GM10266 (cell line): ENCODE measurements around the gene SGPP2.

ENCODE experiments used
- DNase-seq: peaks from one replicate; pipeline ENCODE4 v3.0.0; 2012; ENCODE audit errors: extremely low spot score
- TF ChIP-seq, protein P1 (sequence below): IDR thresholded peaks from 2 replicates; pipeline ENCODE4 v1.5.1; 2012; ENCODE audit warnings: mild to moderate bottlenecking, low read depth; ENCODE audit not compliant: control insufficient read depth, insufficient read depth; ENCODE audit errors: missing control alignments

SGPP2 gene

DNA sequence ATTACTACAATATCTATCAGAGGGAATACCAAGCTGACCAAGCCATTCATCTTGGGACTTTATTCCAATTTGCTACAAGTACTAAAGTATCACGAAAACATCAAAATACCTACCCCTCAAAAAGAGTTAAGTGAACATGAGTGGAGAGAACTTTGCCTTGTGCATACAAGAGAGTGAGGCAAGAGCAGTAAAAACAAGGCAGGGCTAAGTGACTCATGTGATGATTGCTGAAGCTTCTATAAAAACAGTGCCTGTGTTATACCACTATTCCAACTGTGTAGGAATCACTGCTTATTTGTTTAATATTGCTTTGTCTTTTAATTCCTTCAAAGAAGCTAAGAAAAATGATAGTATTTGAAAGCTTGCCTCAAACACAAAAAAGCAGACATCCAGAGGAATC is 170.3 kb downstream of the SGPP2 start:
- TF ChIP-seq, protein P1, sequence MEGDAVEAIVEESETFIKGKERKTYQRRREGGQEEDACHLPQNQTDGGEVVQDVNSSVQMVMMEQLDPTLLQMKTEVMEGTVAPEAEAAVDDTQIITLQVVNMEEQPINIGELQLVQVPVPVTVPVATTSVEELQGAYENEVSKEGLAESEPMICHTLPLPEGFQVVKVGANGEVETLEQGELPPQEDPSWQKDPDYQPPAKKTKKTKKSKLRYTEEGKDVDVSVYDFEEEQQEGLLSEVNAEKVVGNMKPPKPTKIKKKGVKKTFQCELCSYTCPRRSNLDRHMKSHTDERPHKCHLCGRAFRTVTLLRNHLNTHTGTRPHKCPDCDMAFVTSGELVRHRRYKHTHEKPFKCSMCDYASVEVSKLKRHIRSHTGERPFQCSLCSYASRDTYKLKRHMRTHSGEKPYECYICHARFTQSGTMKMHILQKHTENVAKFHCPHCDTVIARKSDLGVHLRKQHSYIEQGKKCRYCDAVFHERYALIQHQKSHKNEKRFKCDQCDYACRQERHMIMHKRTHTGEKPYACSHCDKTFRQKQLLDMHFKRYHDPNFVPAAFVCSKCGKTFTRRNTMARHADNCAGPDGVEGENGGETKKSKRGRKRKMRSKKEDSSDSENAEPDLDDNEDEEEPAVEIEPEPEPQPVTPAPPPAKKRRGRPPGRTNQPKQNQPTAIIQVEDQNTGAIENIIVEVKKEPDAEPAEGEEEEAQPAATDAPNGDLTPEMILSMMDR = no peak
- DNase-seq = no peak

GRCh38 chr2:222595581-222595980 is 171.2 kb downstream of the SGPP2 start:
- TF ChIP-seq, protein P1 = no peak
- DNase-seq = no peak

- TF ChIP-seq, protein P1 = no peak
- DNase-seq = no peak
Observed at GRCh38 chr2:222598611-222599010, 174.3 kb downstream of the SGPP2 start.

- DNase-seq = no peak
- TF ChIP-seq, protein P1 = no peak
Observed at GRCh38 chr2:222603501-222603900, 179.2 kb downstream of the SGPP2 start.

- TF ChIP-seq, protein P1 = no peak
- no peak for DNase-seq
Observed at GRCh38 chr2:222604749-222605515, 180.6 kb downstream of the SGPP2 start.

DNA sequence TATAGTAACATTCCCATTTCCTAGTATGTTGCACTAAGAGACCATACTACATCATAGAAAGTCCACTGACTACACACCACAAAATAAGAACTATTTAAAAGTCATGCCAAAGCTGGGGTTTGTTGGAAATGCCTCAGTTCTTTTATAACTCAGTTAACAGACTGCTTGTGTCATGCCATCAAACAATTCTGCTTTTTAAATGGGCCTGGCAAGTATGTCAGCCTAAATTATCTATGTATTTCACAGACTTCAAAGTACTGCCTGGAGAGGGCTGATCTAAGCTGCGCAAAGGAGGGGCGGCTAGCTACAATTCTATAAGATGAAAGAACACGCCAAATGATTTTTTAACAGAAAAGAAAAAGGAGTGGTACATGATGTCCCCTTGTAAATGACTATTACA is 182.0 kb downstream of the SGPP2 start:
- TF ChIP-seq, protein P1 = no peak
- no peak for DNase-seq

GRCh38 chr2:222608081-222608480 is 183.7 kb downstream of the SGPP2 start:
- TF ChIP-seq, protein P1 = no peak
- DNase-seq = no peak
